SU-DHL-6 (cell line): ENCODE data around the gene ZFYVE26.

Experiments used
- EZH2phosphoT487 ChIP-seq: fragments of 200-600 bp; sonication (generic), shearing (Covaris generic); conservative IDR thresholded peaks from 2 replicates; pipeline ENCODE4 v1.6.1; 2018; ENCODE audit warnings: mild to moderate bottlenecking, antibody characterized with exemption, low read length, moderate library complexity, mixed read lengths
- TF ChIP-seq, protein P1 (sequence below): fragments of 200-600 bp; sonication (generic); IDR thresholded peaks from one replicate; pipeline ENCODE4 v1.5.1; 2017; ENCODE audit warnings: antibody characterized with exemption, mild to moderate bottlenecking, low read length, moderate library complexity; ENCODE audit not compliant: insufficient read depth, poor library complexity, severe bottlenecking

- TF ChIP-seq, protein P1, sequence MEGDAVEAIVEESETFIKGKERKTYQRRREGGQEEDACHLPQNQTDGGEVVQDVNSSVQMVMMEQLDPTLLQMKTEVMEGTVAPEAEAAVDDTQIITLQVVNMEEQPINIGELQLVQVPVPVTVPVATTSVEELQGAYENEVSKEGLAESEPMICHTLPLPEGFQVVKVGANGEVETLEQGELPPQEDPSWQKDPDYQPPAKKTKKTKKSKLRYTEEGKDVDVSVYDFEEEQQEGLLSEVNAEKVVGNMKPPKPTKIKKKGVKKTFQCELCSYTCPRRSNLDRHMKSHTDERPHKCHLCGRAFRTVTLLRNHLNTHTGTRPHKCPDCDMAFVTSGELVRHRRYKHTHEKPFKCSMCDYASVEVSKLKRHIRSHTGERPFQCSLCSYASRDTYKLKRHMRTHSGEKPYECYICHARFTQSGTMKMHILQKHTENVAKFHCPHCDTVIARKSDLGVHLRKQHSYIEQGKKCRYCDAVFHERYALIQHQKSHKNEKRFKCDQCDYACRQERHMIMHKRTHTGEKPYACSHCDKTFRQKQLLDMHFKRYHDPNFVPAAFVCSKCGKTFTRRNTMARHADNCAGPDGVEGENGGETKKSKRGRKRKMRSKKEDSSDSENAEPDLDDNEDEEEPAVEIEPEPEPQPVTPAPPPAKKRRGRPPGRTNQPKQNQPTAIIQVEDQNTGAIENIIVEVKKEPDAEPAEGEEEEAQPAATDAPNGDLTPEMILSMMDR: no peak
- TF ChIP-seq EZH2phosphoT487: no peak
Observed at GRCh38 chr14:67846029-67846610, 29.7 kb upstream of the ZFYVE26 start.
